Tibial nerve (tissue), 3 donors: Measurements from ENCODE around the gene TPPP.
"Not testable (repeated sequence)": the region's sequence is repeated elsewhere in the genome, so short reads cannot be mapped to it uniquely, and the experiment has no call there.

Experiments
- CTCF ChIP-seq, 5 experiments: fragments of 200-600 bp in 3 of 5; fragments of 450-650 bp in 2 of 5; sonication (generic) in 3 of 5; IDR thresholded peaks; one replicate each; pipeline ENCODE4 v1.5.1; 2016 to 2019; ENCODE audit warnings: antibody characterized with exemption in 5 of 5, mild to moderate bottlenecking in 3 of 5, moderate library complexity in 2 of 5
- POLR2A ChIP-seq, 2 donors: fragments of 450-650 bp; IDR thresholded peaks; one replicate each; pipeline ENCODE4 v1.6.1; 2017; ENCODE audit warnings: antibody characterized with exemption in 2 of 2, mild to moderate bottlenecking in 2 of 2, moderate library complexity in 2 of 2

- not testable (repeated sequence) for TF ChIP-seq CTCF, POLR2A (IDR thresholded peaks at IDR 0.05)
Measured at GRCh38 chr5:682216-682615, 10.9 kb downstream of the TPPP start.
